CD4-positive, alpha-beta T cell treated with Interferon alpha-2 for 1 hour (primary cell): ENCODE results near the gene CHST3.

Experiments used
- DNase-seq, 2 donors: peaks; one replicate each; pipeline ENCODE4 v3.0.0-alpha.2; 2020 to 2022

The CHST3 gene

GRCh38 chr10:72061491-72061890 lies 97.3 kb downstream of the CHST3 start:
- no peak for DNase-seq

- no peak for DNase-seq
Measured at GRCh38 chr10:72061930-72062329, 97.7 kb downstream of the CHST3 start.

GRCh38 chr10:72062382-72062781 lies 98.2 kb downstream of the CHST3 start:
- no peak for DNase-seq
